Hematopoietic multipotent progenitor cell treated with erythropoietin and hydrocortisone succinate and interleukin-3 and kit ligand, for 17 days (in vitro differentiated cells): ENCODE results near the gene GLIPR1.
"Not testable (repeated sequence)": the region's sequence is repeated elsewhere in the genome, so short reads cannot be mapped to it uniquely, and the experiment has no call there.

Source experiments
- DNase-seq: peaks from one replicate; pipeline ENCODE4 v3.0.0-alpha.2; 2015; ENCODE audit warnings: low spot score

Gene GLIPR1

DNA sequence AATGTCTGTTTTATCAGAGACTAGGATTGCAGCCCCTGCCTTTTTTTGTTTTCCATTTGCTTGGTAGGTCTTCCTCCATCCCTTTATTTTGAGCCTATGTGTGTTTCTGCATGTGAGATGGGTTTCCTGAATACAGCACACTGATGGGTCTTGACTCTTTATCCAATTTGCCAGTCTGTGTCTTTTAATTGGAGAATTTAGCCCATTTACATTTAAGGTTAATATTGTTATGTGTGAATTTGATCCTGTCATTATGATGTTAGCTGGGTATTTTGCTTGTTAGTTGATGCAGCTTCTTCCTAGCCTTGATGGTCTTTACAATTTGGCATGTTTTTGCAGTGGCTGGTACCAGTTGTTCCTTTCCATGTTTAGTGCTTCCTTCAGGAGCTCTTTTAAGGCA is 40.7 kb downstream of the GLIPR1 start:
- DNase-seq, result not testable (repeated sequence)

DNA sequence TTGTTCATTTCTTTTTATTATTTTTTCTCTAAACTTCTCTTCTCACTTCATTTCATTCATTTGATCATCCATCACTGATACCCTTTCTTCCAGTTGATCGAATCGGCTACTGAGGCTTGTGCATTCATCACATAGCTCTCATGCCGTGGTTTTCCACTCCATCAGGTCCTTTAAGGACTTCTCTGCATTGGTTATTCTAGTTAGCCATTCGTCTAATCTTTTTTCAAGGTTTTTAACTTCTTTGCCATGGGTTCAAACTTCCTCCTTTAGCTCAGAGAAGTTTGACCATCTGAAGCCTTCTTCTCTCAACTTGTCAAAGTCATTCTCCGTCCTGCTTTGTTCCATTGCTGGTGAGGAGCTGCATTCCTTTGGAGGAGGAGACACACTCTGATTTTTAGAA is 41.6 kb downstream of the GLIPR1 start:
- not testable (repeated sequence) for DNase-seq

DNA sequence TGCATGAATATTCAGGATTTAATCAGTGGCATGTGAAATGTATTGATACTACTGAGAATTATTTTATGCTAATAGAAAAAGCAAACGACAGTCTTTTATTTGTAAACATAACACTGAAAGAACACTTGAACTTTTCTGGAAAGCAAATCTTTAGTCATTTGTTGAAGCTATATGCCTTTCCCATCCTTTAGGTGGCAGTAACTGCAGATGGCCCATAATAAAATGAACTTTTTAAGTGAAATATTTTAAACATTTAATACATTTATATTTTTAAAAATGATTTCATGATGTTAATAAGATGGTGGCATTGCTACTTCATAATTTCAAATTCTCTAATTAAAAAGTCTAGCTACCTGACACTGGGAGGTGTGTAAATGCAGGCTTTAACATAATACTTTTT is 44.7 kb downstream of the GLIPR1 start:
- no peak for DNase-seq

DNA sequence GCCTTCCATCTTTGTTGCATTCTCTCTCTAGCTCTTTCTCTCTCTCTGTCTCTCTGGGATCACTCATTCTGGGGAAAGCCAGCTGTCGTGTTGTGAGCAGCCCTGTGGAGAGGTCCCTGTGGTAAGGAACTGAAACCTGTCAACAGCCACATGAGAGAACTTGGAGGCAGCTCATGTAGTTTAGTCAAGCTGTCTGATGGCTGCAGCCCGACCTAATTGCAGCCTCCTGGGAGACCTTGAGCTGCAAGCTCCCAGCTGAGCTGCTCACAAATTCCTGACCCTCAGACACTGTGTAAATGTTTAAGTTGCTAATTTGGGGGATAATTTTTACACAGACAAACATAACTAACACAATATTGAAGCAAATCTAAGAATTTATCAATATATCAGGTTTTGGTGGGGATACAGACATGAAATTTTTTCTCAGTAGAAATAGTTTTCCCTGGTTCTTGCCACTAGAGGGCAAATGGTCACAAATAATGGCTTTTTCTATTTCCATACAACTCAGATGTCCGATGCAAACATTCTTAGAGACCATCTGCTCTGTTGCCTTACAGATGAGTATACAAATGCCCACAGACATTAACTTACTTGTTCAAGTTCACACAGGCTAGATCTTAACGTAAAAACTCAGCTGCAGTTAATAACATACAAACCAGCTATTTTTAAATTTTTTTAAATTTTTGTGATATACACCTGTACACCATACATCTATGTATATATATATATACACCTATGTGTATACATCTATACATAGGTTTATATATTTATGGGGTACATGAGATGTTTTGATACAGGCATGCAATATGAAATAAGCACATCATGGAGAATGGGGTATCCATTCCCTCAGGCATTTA is 46.3 kb downstream of the GLIPR1 start:
- no peak for DNase-seq

DNA sequence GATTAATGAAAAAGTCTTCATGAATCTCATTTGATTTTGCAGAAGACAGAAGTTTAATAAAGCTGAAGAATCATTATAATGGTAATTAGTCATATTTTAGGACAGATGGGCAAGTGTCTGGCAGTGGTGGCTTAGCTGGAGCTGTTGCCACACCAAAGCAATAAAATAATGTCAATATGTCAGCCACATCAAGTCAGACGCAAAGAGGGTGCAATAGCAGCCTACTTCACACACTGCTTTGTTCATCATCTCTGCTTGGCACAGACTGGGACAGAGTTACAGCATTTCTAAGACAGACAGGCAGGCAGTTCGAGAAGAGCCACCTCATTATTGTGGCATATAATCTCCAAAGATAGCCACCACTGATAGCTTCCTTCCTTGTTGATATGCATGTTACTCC is 47.7 kb downstream of the GLIPR1 start:
- no peak for DNase-seq

DNA sequence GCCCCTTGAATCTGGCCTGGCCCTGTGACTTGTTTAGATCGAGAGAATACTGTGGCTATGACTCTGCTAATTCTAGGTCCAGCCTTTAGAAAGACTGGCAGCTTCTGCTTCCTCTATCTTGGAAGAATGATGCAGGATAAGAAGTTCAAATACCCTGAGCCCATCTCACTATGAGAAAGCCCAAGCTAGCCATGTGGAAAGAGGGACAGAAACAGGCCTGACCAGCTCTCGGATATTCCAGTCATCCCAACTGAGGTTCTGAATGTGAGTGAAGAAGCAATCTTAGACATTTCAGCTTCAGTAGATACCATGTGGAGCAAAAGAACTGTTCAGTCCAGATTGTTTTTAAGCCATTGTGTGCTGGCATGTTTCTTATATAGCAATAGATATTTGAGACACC is 48.1 kb downstream of the GLIPR1 start:
- no peak for DNase-seq

DNA sequence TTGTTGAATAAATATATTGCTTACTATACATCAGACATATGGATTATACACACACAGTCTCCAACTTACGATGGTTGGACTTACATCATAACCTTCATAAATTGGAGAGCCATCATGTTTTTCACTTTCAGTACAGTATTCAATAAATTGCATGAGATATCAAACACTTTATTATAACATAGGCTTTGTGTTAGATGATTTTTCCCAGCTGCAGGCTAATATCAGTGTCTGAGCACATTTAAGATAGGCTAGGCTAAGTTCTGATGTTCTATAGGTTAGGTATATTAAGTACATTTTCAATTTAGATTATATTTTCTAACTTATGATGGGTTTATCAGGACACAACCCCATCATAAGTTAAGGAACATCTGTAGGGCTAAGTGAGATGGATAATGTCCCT is 48.8 kb downstream of the GLIPR1 start:
- no peak for DNase-seq

DNA sequence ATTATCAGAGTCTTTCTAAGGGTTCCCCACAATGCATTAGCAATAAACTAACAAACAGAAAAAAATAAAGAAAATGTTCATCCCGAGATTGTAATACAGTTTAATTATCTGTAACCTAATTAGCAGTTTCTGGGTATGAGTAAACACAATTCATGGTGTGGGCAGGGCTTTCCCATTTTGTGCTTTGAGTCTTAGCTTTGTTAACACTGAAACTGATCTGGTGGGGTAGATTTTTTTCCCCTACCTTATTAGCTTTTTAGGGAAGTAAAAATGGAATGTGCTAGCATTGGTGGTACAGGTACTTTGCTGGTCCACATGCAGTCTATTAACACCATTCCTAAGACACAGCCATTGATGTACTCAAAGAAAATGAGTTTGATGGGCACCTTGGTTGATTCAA is 49.3 kb downstream of the GLIPR1 start:
- no peak for DNase-seq

DNA sequence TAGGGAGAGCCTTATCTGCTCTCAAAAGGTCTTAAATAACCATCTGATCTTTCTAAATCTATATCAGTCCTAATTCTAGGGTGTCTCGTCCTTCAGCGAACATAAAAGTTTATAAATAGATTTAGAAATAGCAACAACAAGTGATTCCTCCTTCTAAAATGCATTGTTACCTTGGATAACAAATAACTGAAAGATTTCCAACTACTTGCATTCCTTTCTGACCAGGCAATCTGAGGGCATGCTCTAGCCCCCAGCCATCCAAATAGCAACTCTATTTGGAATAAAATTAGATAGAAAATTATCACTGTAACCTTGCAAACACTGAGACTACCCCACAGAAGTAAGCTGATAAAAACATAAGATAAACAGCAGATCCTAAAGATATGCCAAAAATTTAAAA is 52.7 kb downstream of the GLIPR1 start:
- DNase-seq, result no peak

DNA sequence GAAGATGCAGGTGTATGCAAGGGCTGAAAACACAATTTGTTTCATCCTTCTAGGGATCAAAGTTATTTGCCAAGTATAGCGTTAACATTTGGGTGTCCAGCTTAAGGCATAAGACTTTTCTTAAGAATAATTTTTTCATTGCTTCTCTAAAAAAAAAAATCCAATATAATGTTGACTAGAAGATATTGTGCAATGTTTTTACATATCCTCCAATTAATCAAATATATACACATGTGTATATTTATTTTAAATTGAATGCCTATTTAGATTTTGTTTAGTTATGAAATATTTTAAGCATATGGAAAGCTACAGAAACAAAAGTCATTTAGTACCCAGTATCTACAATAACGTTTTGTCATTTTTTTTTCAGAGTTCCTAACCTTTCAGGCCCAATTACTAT is 59.3 kb downstream of the GLIPR1 start:
- DNase-seq, result no peak

DNA sequence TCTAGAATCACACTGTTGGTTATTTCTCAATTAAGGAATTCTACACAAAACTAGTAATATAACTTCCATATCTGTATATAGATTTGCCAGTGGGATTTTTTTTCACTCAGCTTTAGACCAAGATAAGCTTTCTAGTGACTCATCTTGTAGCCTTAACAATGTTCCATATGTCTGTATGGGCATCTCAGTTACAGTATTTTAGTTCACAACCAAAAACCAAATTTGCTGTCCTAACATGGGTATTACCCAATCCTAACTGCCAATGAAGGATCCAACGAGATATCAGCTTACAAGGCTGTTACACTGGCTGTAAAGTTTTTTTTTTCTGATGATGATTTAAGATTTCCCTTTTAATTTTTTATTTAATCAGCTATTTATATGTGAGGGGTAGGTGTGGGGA is 62.4 kb downstream of the GLIPR1 start:
- no peak for DNase-seq

DNA sequence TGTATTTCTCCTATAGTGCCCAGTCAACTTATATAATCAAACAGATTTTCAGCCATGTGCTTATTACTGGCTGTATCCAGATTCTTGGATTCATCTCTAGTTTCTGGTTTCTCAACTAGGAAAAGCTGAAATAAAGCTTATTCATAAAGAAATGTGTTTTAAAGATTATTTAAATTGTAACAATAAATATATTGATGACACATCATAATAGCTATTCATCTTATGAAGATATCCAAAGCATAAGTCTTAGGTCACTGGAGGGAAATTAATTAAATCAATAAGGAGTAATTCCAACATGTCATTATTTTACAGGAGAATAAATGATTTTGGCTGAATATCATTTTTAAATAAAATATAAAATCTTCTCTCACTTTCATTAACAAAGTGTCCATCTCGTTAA is 63.0 kb downstream of the GLIPR1 start:
- DNase-seq, result no peak

DNA sequence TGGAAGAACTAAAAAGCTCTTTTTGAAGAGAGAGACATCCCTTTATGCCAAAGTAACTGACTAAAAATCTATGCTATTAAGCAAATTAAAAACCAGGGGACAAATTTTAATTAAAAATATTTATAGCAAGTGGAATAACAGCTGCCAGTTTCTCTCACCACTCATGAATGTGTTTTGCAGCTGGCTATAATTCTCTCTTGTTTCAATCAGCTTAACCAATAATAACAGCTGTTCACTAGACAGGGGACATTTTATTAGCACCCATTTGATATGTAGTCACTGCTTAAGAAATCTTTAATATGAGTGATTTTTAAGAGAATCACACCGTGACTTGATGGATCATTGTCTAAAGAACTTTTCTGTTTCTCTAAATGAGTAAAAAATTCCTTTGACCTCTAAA is 65.1 kb downstream of the GLIPR1 start:
- DNase-seq, result no peak

DNA sequence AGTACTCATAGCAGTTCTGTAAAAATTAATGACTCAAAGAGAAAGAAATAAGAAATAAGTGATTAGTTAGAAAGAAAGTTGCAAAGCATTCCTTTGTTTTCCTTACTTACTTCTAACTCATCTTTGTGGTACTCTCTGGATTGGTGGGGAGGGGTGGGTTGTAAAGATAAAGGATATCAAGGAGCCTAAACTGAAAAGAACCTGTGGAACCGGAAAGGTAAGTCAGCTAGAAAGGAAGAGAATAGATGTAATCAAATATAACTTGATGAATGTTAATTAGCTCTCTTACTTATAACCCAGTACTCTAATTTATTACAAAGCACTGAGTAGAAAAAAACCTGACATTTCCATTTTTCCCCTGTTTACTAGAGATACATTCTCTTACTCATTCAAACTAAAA is 68.3 kb downstream of the GLIPR1 start:
- DNase-seq, result no peak

DNA sequence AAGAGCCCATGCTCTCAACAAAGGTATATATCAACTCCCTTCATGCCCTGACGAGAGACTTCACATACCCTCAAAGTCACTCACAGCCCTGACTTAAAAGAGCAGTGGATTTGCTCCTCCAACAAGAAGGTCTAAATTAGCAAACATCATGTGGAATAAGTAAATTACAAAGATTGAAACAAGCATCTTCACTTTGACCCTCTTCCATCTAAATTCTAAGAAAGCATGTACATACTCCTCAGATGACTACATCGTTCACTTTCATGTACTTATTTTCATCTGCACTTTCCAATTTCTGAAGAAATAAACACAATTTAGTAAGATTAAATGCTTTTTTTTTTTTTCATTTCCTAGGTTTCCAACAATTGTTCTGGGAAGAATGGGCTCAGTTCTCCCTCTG is 69.4 kb downstream of the GLIPR1 start:
- no peak for DNase-seq

DNA sequence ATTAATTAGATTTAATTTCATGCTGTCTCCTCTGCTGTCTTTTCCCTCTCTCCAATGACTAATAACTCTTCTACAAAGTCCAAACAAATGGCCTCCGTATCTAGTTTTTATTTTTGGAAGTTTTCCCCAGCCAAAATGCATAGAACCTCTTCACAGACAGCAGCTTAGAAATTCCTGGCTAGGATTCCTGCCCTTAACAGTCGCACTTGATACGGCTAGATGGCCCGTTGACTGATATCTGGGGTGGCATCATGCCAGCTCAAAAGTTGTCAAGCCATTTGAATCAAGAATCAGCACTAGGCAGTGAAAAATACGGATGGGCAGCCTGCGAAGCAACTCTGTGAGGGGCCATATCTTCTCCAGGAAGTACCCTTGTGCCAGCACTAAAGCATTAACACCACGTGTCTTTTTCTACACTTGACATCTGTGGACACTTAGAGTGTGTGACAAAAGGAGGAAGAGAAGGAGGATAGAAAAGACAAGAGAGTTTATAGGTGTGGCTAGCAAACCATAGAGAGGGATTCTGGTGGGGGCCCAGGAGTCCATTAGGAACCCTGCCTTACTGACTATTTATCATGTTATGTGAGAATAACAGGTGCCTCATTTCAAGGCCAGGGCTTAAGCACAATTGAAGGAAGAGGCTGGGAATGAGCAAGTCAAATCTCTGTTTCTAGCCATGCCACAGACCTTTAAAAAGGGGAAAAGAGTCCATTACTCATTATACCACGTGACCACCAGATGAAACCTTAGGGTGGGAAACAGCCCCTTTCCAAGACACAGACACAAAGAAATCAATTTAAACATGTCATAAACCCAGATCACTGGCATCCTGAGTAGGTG is 70.1 kb downstream of the GLIPR1 start:
- no peak for DNase-seq

DNA sequence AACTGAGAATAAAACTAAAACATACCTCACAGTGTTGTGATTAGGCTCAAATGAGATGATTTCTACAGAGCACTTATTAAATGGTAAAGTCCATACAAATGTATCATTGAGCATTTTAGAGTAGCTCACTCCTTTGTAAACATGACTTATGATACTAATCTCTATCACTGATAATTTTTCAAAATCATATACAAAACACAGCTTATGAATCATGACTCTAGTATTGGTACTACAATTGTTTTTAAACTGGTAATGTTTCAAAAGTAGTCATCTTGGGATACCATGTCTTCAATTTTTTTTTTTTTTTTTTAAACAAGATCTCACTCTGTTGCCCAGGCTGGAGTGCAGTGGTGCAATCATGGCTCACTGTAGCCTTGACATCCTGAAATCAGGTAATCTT is 70.9 kb downstream of the GLIPR1 start:
- DNase-seq, result no peak

DNA sequence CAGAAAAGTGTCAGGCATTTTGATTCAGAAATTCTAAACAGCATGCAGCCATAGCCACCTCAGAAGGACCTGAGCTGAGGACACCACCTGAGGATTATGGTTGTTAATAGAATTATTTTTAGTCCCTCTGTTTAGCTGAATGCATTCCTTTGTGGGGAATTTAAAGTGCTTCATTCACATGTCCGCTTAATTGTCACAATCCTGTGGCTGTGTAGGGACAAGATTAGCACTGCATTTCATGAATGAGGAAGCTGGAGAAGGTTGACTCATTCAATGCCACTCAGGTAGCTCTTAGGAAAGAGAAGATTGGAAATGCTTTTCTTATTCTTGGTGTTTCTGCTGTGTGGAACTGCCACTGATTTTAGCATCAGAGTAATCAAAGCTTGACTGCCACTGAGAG is 72.8 kb downstream of the GLIPR1 start:
- DNase-seq, result no peak
